Trophoblast cell (in vitro differentiated cells and primary cell): ENCODE measurements around the gene FHIT.

ENCODE experiments used
- DNase-seq, 2 donors: peaks; one replicate each; pipeline ENCODE4 v3.0.0-alpha.2; 2016
- H2AFZ ChIP-seq: 2 replicates; pipeline ENCODE4 v1.6.1; 2013; ENCODE audit warnings: low read length, moderate library complexity, mild to moderate bottlenecking; ENCODE audit not compliant: insufficient read depth, poor library complexity
- H2AK5ac ChIP-seq: 2 replicates; pipeline ENCODE4 v1.6.1; 2013; ENCODE audit warnings: mild to moderate bottlenecking, low read length
- H2BK120ac ChIP-seq: 2 replicates; pipeline ENCODE4 v1.6.1; 2013; ENCODE audit warnings: low read length, mild to moderate bottlenecking, moderate library complexity; ENCODE audit not compliant: insufficient read depth, poor library complexity
- H2BK12ac ChIP-seq: 2 replicates; pipeline ENCODE4 v1.6.1; 2013; ENCODE audit warnings: mild to moderate bottlenecking, low read length, moderate library complexity
- H2BK5ac ChIP-seq: 2 replicates; pipeline ENCODE4 v1.6.1; 2013; ENCODE audit warnings: low read length, low read depth, moderate library complexity, mild to moderate bottlenecking; ENCODE audit not compliant: poor library complexity
- H3K14ac ChIP-seq: 2 replicates; pipeline ENCODE4 v1.6.1; 2013; ENCODE audit warnings: mild to moderate bottlenecking, low read length
- H3K18ac ChIP-seq: 2 replicates; pipeline ENCODE4 v1.6.1; 2013; ENCODE audit warnings: mild to moderate bottlenecking, low read length
- H3K23ac ChIP-seq: 2 replicates; pipeline ENCODE4 v1.6.1; 2013; ENCODE audit warnings: low read length
- H3K27ac ChIP-seq: 2 replicates; pipeline ENCODE4 v1.5.1; 2013; ENCODE audit warnings: low read depth, mild to moderate bottlenecking, inconsistent platforms, low read length, moderate library complexity
- H3K27me3 ChIP-seq: 2 replicates; pipeline ENCODE4 v1.6.1; 2013; ENCODE audit warnings: inconsistent platforms, mild to moderate bottlenecking, low read length, moderate library complexity; ENCODE audit not compliant: insufficient read depth
- H3K36me3 ChIP-seq, 2 experiments: 1 replicate in 1 of 2; 2 replicates in 1 of 2; pipeline ENCODE4 v1.6.1; 2013; ENCODE audit warnings: low read length in 2 of 2, mild to moderate bottlenecking in 2 of 2, moderate library complexity in 1 of 2; ENCODE audit not compliant: insufficient read depth in 2 of 2, control insufficient read depth in 1 of 2
- H3K4ac ChIP-seq: 2 replicates; pipeline ENCODE4 v1.6.1; 2013; ENCODE audit warnings: low read depth, mild to moderate bottlenecking, low read length, moderate library complexity
- H3K4me1 ChIP-seq, 2 experiments: 1 replicate in 1 of 2; 2 replicates in 1 of 2; pipeline ENCODE4 v1.6.1; 2013; ENCODE audit warnings: low read length in 2 of 2, mild to moderate bottlenecking in 2 of 2, moderate library complexity in 1 of 2; ENCODE audit not compliant: insufficient read depth in 2 of 2, control insufficient read depth in 1 of 2
- H3K4me2 ChIP-seq: 2 replicates; pipeline ENCODE4 v1.6.1; 2013; ENCODE audit warnings: inconsistent platforms, mild to moderate bottlenecking, low read length, moderate library complexity
- H3K4me3 ChIP-seq: 2 replicates; pipeline ENCODE4 v1.5.1; 2013; ENCODE audit warnings: mild to moderate bottlenecking, low read depth, low read length, inconsistent platforms
- H3K79me1 ChIP-seq: one replicate; pipeline ENCODE4 v1.6.1; 2013; ENCODE audit warnings: low read length
- H3K79me2 ChIP-seq: 2 replicates; pipeline ENCODE4 v1.6.1; 2013; ENCODE audit warnings: low read length, mild to moderate bottlenecking; ENCODE audit not compliant: control insufficient read depth, insufficient read depth, poor library complexity
- H3K9ac ChIP-seq: 2 replicates; pipeline ENCODE4 v1.6.1; 2013; ENCODE audit warnings: mild to moderate bottlenecking, low read length
- H3K9me3 ChIP-seq: 2 replicates; pipeline ENCODE4 v1.6.1; 2013; ENCODE audit warnings: low read depth, mild to moderate bottlenecking, control low read depth, inconsistent platforms, low read length; ENCODE audit not compliant: insufficient read depth
- H4K12ac ChIP-seq: 2 replicates; pipeline ENCODE4 v1.6.1; 2013; ENCODE audit warnings: low read depth, mild to moderate bottlenecking, low read length, moderate library complexity
- H4K8ac ChIP-seq: 2 replicates; pipeline ENCODE4 v1.6.1; 2013; ENCODE audit warnings: low read depth, mild to moderate bottlenecking, low read length, moderate library complexity
- H4K91ac ChIP-seq: one replicate; pipeline ENCODE4 v1.6.1; 2013; ENCODE audit warnings: low read depth, mild to moderate bottlenecking, low read length, moderate library complexity
- WGBS: extraction: QIAGEN DNeasy Blood & Tissue Kit; methylation state at CpG from one replicate; pipeline ENCODE4 v1.1.7; 2013; ENCODE audit warnings: missing lambda C conversion rate; ENCODE audit not compliant: insufficient read length, insufficient coverage; ENCODE audit errors: extremely low coverage; 5-methylcytosine and 5-hydroxymethylcytosine counted together

The FHIT gene

GRCh38 chr3:60651799-60652198 is 599.5 kb downstream of the FHIT start:
- Histone ChIP-seq H3K4me2 (no peak overlapping the region), H4K91ac (no peak overlapping the region), H3K79me2 (no peaks in the 10 kb centered on the region), H3K4me3 (no peak overlapping the region), H2BK12ac (no peak overlapping the region), H3K27me3 (no peaks in the 10 kb centered on the region), H3K9me3 (no peaks in the 10 kb centered on the region), H3K14ac (no peak overlapping the region), H4K8ac (no peak overlapping the region), H2BK5ac (no peak overlapping the region), H2AK5ac (no peak overlapping the region), H3K79me1 (no peaks in the 10 kb centered on the region), H2BK120ac (no peak overlapping the region), H4K12ac (no peak overlapping the region), H3K9ac (no peak overlapping the region), H3K18ac (no peak overlapping the region), H3K4me1 (no peaks in the 10 kb centered on the region), H3K36me3 (no peaks in the 10 kb centered on the region), H3K23ac (no peak overlapping the region), H3K4ac (no peak overlapping the region), H3K27ac (no peak overlapping the region), H2AFZ (no peak overlapping the region)
- WGBS = no CpG with 5 or more reads among the region's 3 CpGs
- no peak for DNase-seq

- no peak overlapping the region for H3K14ac ChIP-seq
- no peak overlapping the region for H3K18ac ChIP-seq
- H4K12ac ChIP-seq = no peak overlapping the region
- no peak overlapping the region for H2BK12ac ChIP-seq
- no peak overlapping the region for H2AK5ac ChIP-seq
- no peak overlapping the region for H3K4me2 ChIP-seq
- no peak for DNase-seq
- H3K27ac ChIP-seq = no peak overlapping the region
- H2AFZ ChIP-seq = no peak overlapping the region
- no peaks in the 10 kb centered on the region for H3K4me1 ChIP-seq
- no peak overlapping the region for H3K23ac ChIP-seq
- no peak overlapping the region for H4K8ac ChIP-seq
- no peak overlapping the region for H2BK120ac ChIP-seq
- no peak overlapping the region for H3K4ac ChIP-seq
- H3K79me1 ChIP-seq = no peaks in the 10 kb centered on the region
- WGBS = no CpG with 5 or more reads among the region's 2 CpGs
- no peak overlapping the region for H3K9ac ChIP-seq
- no peaks in the 10 kb centered on the region for H3K27me3 ChIP-seq
- H3K9me3 ChIP-seq = peaks cover under 1% of the 10 kb centered on the region
- no peak overlapping the region for H2BK5ac ChIP-seq
- H4K91ac ChIP-seq = no peak overlapping the region
- H3K36me3 ChIP-seq = no peaks in the 10 kb centered on the region
- no peak overlapping the region for H3K4me3 ChIP-seq
- no peaks in the 10 kb centered on the region for H3K79me2 ChIP-seq
Observed at GRCh38 chr3:60650171-60650570, 601.1 kb downstream of the FHIT start.

DNA sequence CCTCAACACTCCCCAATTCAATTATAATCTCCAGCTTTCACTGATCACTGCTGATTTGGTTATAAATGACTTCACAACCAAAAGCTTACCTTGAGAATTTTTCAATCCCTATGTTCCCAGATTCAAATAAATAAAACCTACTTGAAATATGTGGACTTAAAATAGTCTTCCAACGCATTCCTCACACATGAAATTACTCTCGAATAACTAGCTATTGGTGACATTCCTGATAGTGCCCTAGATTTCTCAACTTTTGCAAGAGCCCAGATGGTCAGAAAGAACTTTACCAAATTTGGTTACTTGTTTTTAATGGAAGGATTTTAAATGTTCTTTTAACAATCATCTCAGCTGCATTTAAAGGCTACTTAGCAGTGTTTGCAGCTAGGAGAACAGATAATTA is 605.5 kb downstream of the FHIT start:
- H3K4me1 ChIP-seq = peaks cover 3 to 5% of the 10 kb centered on the region in 2 experiments
- no peak overlapping the region for H2AK5ac ChIP-seq
- H3K23ac ChIP-seq = no peak overlapping the region
- H3K79me1 ChIP-seq = peaks cover 6% of the 10 kb centered on the region
- H2BK120ac ChIP-seq = no peak overlapping the region
- H3K4me3 ChIP-seq = no peak overlapping the region
- H2BK12ac ChIP-seq = no peak overlapping the region
- no CpG with 5 or more reads among the region's 2 CpGs for WGBS
- no peaks in the 10 kb centered on the region for H3K27me3 ChIP-seq
- no peak overlapping the region for H3K14ac ChIP-seq
- H4K12ac ChIP-seq = no peak overlapping the region
- H3K9me3 ChIP-seq = peaks cover 1% of the 10 kb centered on the region
- H3K4ac ChIP-seq = no peak overlapping the region
- no peak overlapping the region for H3K27ac ChIP-seq
- no peak overlapping the region for H3K18ac ChIP-seq
- H3K79me2 ChIP-seq = no peaks in the 10 kb centered on the region
- H2AFZ ChIP-seq = no peak overlapping the region
- DNase-seq = no peak
- H3K36me3 ChIP-seq = no peaks in the 10 kb centered on the region
- H2BK5ac ChIP-seq = no peak overlapping the region
- no peak overlapping the region for H4K91ac ChIP-seq
- no peak overlapping the region for H4K8ac ChIP-seq
- no peak overlapping the region for H3K4me2 ChIP-seq
- no peak overlapping the region for H3K9ac ChIP-seq

DNA sequence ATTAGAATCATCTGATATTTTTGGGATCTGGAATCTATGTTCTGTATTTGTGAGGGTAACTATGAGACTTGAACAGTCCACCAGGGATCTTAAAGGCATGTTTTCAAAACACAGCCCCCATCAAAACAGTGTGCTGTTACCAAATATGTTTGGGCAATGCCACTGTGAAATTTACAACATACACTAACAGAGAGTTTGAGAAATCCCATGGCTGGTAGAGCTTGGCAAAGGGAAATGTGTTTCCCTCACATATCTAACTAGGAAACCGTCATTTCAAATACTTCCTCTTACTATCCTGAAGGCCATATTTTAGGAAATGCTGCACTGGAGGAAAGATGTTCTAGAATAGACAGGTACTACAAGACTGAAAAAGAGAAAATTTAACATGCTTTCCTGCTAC is 607.4 kb downstream of the FHIT start:
- Histone ChIP-seq H2BK12ac (no peak overlapping the region), H3K9me3 (peaks cover 1% of the 10 kb centered on the region), H2BK120ac (no peak overlapping the region)

More for the DNA sequence above, 607.4 kb downstream of the FHIT start:
- H2AFZ ChIP-seq = no peak overlapping the region
- no peak for DNase-seq
- no peak overlapping the region for H3K18ac ChIP-seq
- H4K12ac ChIP-seq = no peak overlapping the region
- H3K79me2 ChIP-seq = no peaks in the 10 kb centered on the region
- no peak overlapping the region for H3K4me2 ChIP-seq
- H3K27ac ChIP-seq = no peak overlapping the region
- H3K23ac ChIP-seq = no peak overlapping the region
- H3K9ac ChIP-seq = no peak overlapping the region
- H3K14ac ChIP-seq = no peak overlapping the region
- H3K27me3 ChIP-seq = no peaks in the 10 kb centered on the region
- no CpG with 5 or more reads among the region's 1 CpG for WGBS
- H2BK5ac ChIP-seq = no peak overlapping the region
- H2AK5ac ChIP-seq = no peak overlapping the region
- H3K4me3 ChIP-seq = no peak overlapping the region
- H3K4ac ChIP-seq = no peak overlapping the region
- H4K91ac ChIP-seq = no peak overlapping the region
- H3K79me1 ChIP-seq = peaks cover 6% of the 10 kb centered on the region
- no peak overlapping the region for H4K8ac ChIP-seq
- H3K36me3 ChIP-seq = no peaks in the 10 kb centered on the region
- peaks cover 3 to 5% of the 10 kb centered on the region in 2 experiments for H3K4me1 ChIP-seq
